Kidney (tissue), 14 donors: ENCODE results near the gene PIGV. TPM values are rescaled to one million over a fixed set of nuclear protein-coding genes. Genes with fewer than 3 reads are reported as not detected.

Source experiments
- DNase-seq, 5 donors: peaks; one replicate each; pipeline ENCODE4 v3.0.0-alpha.2; 2013 to 2020
- FAIRE-seq: peaks from 2 replicates; lab custom pipeline; 2012; peaks lifted over from hg19 to GRCh38; lab: Jason Lieb, UNC
- H3K27ac ChIP-seq, 2 donors: one replicate each; pipeline ENCODE4 v1.7.0; 2013; ENCODE audit warnings: low read depth in 2 of 2, low read length in 2 of 2, inconsistent platforms in 1 of 2
- H3K27me3 ChIP-seq: one replicate; pipeline ENCODE4 v1.7.1; 2013; ENCODE audit warnings: low read length, inconsistent platforms; ENCODE audit not compliant: control insufficient read depth, insufficient read depth
- H3K36me3 ChIP-seq, 3 donors: one replicate each; pipeline versions ENCODE4 v1.7.0 to v1.7.1; 2013; ENCODE audit warnings: low read length in 3 of 3, control low read depth in 1 of 3, inconsistent platforms in 1 of 3; ENCODE audit not compliant: insufficient read depth in 3 of 3, control insufficient read depth in 2 of 3
- H3K4me1 ChIP-seq, 3 donors: one replicate each; pipeline versions ENCODE4 v1.7.0 to v1.7.1; 2013; ENCODE audit warnings: low read length in 3 of 3, inconsistent platforms in 1 of 3, low read depth in 1 of 3; ENCODE audit not compliant: control insufficient read depth in 2 of 3, insufficient read depth in 2 of 3
- H3K4me3 ChIP-seq, 3 donors: one replicate each; pipeline versions ENCODE4 v1.7.0 to v1.8.1; 2013; ENCODE audit warnings: low read length in 3 of 3, control low read depth in 1 of 3, inconsistent platforms in 1 of 3
- H3K9ac ChIP-seq, 3 donors: one replicate each; pipeline versions ENCODE4 v1.7.0 to v1.7.1; 2013; ENCODE audit warnings: low read length in 3 of 3, control low read depth in 1 of 3, inconsistent platforms in 1 of 3
- H3K9me3 ChIP-seq, 3 donors: one replicate each; pipeline versions ENCODE4 v1.7.0 to v1.7.1; 2013; ENCODE audit warnings: low read length in 3 of 3, control low read depth in 1 of 3, inconsistent platforms in 1 of 3; ENCODE audit not compliant: control insufficient read depth in 2 of 3, insufficient read depth in 1 of 3
- intact Hi-C: fragments of 100-400 bp; cut with DNase I; formaldehyde crosslinking; loops from one replicate; pipeline ENCODE4 v1.11.1; 2022
- polyA plus RNA-seq: library from polyadenylated mRNA; stranded (reverse); fragments of 350-450 nt; fragmentation: Illumina TruSeq; extraction: RNeasy Lipid Tissue Mini Kit (QIAGEN cat#74804); gene quantifications from one replicate; pipeline ENCODE4 v1.2.3, GENCODE V29; 2014; ENCODE audit warnings: low read depth, low replicate concordance; ENCODE audit not compliant: insufficient read depth
- total RNA-seq: library from RNA; stranded (reverse); fragmentation: NEBNext Ultra II Directional; extraction: Animal tissue kit (Norgen Biotek cat#: 25700); gene quantifications from one replicate; pipeline ENCODE4 v1.2.1, GENCODE V29; 2021
- TF ChIP-seq, protein P1 (sequence below): IDR thresholded peaks from 3 replicates; pipeline ENCODE4 v1.5.1; 2012; ENCODE audit warnings: mild to moderate bottlenecking, moderate library complexity, borderline replicate concordance; ENCODE audit not compliant: insufficient read depth; ENCODE audit errors: extremely low read depth
- donor health status: control.
- donor health status: control.
- donor health status: control.
- donor health status: control.
- donor health status: control.
- donor health status: DM: yes; HTN: yes; CAD: no.
- donor health status: Normal renal cell carcinoma (clear cell type).

PIGV gene
- total and polyA plus RNA-seq, 2 donors from 2014 or later: 13.8 to 15.5 TPM

DNA sequence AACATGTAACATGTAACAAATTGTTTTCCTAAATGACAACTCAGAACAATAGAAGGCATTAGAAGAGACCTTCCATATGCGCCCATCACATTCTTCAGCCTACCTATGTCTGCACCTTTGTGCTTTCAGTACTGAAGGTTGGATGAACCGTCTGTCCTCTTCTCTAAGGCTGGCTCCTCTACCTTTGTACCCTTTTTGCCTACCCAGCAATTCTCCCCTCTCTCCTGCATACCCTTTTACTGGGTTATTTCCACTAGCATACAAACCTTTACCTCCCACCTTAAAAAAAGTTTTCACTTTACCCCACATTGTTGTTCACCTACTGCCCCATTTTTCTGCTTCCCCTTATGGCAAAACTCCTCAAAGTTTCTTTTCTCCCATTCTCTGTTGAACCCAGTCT is 5.2 kb downstream of the PIGV start:
- TF ChIP-seq, protein P1, sequence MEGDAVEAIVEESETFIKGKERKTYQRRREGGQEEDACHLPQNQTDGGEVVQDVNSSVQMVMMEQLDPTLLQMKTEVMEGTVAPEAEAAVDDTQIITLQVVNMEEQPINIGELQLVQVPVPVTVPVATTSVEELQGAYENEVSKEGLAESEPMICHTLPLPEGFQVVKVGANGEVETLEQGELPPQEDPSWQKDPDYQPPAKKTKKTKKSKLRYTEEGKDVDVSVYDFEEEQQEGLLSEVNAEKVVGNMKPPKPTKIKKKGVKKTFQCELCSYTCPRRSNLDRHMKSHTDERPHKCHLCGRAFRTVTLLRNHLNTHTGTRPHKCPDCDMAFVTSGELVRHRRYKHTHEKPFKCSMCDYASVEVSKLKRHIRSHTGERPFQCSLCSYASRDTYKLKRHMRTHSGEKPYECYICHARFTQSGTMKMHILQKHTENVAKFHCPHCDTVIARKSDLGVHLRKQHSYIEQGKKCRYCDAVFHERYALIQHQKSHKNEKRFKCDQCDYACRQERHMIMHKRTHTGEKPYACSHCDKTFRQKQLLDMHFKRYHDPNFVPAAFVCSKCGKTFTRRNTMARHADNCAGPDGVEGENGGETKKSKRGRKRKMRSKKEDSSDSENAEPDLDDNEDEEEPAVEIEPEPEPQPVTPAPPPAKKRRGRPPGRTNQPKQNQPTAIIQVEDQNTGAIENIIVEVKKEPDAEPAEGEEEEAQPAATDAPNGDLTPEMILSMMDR: no peak
- Histone ChIP-seq H3K9ac (no peak overlapping the region), H3K4me3 (no peak overlapping the region), H3K4me1 (peaks cover 0 to 8% (median 3%) of the 10 kb centered on the region in 3 donors), H3K36me3 (peaks cover 0 to 12% (median 11%) of the 10 kb centered on the region in 3 donors), H3K27ac (no peak overlapping the region), H3K27me3 (no peaks in the 10 kb centered on the region), H3K9me3 (no peaks in the 10 kb centered on the region)
- DNase-seq (no peak), FAIRE-seq (no peak)
- intact Hi-C loops: loop anchor here (5.0 kb wide), 1 partner anchor 191 kb away; no protein-coding TSS in a partner anchor

DNA sequence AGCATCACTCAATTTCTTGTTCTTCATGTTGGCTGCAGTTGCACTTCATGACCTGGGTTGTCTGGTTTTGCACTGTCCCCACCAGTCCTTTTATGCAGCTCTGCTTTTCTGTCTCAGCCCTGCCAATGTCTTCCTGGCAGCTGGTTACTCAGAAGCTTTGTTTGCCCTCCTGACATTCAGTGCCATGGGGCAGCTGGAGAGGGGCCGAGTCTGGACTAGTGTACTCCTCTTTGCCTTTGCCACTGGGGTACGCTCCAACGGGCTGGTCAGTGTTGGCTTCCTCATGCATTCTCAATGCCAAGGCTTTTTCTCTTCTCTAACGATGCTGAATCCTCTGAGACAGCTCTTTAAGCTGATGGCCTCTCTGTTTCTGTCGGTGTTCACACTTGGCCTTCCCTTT is 6.6 kb downstream of the PIGV start:
- Histone ChIP-seq H3K9ac (no peak overlapping the region), H3K4me3 (no peak overlapping the region), H3K9me3 (no peaks in the 10 kb centered on the region), H3K27ac (no peak overlapping the region), H3K27me3 (no peaks in the 10 kb centered on the region), H3K36me3 (peaks cover 0 to 12% (median 11%) of the 10 kb centered on the region in 3 donors), H3K4me1 (peaks cover 0 to under 1% (median 0%) of the 10 kb centered on the region in 3 donors)
- intact Hi-C loops: loop anchor here (5.0 kb wide), 1 partner anchor 192 kb away; no protein-coding TSS in a partner anchor
- TF ChIP-seq, protein P1: no peak
- FAIRE-seq (no peak), DNase-seq (no peak)

DNA sequence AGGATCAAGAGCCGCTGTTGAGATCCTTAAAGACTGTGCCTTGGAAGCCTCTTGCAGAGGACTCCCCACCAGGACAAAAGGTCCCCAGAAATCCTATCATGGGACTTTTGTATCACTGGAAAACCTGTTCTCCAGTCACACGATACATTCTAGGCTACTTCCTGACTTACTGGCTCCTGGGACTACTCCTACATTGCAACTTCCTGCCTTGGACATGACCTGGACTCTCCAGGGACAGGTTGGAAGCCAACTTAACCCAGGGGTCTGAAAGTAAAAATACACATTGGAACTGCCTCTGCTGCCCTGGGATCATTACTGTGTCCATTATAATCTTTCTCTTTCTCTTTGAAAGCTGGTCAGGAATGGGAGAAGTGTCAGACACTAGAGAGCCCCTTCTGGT is 9.9 kb downstream of the PIGV start:
- FAIRE-seq (no peak), DNase-seq (peak in 1 of 5 donors; percentile 12)
- H3K9me3 ChIP-seq: no peaks in the 10 kb centered on the region
- TF ChIP-seq, protein P1: no peak
- H3K36me3 ChIP-seq: peaks cover 0 to 12% (median 11%) of the 10 kb centered on the region in 3 donors
- no peaks in the 10 kb centered on the region for H3K27me3 ChIP-seq
- H3K4me1 ChIP-seq: peaks cover 0 to 8% (median 7%) of the 10 kb centered on the region in 3 donors
- intact Hi-C loops: no loop called here
- no peak overlapping the region for H3K9ac ChIP-seq
- no peak overlapping the region for H3K4me3 ChIP-seq
- no peak overlapping the region for H3K27ac ChIP-seq
